Stimulated activated CD4-positive, alpha-beta T cell treated with anti-CD3 and anti-CD28 coated beads, Interleukin-4, amount 100 ng/mL, for 48 hours (primary cell): ENCODE measurements around the gene HYAL3.
A peak's percentile ranks its signal among the peaks of the same experiment; 100 is the strongest.

Experiments
- DNase-seq, 2 donors: peaks; one replicate each; pipeline ENCODE4 v3.0.0-alpha.2; 2020; ENCODE audit warnings: low read depth in 2 of 2

Gene HYAL3

DNA sequence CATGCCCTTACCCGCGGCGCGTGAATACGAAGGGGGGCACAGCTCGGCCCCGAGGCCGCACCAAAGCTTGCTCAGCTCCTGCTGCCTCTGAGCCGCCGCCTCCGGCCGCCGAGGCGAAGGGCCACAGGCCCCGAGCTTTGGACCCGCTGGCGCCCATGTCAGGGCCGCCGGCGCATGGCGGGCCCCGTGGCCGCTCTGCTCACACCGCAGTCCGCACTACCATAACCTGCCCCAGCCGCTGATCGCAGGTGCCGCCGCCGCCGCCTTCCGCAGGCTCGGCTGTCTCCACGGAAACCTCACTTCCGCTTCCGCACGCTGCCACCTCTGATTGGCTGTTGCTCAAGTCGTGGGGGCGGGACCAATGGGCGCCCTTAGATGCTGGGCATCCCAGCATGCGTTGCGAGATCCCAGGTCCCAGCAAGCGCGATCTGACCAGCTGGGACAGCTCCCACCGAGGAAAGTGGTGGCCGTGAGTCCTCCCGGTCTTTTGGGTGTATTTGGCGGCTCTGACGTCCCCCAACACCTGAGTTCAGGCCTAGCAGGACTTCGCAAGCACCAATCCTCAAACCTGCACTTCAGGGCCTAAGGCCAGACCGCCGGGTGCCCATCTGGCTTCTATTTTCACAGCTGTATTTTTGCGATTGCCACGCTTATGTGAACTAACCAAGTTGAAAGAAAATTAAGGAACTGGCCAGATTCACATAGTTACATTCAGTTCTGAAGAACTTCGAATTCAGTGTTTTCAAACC, 28.9 kb upstream of the HYAL3 start, which contains the start of gene TUSC2:
Gene TUSC2, minus strand, starts transcription at position 281 of the 749 bp plus-strand sequence. Its CDS starts 124 bp downstream, at position 157.
- DNase-seq, result peak; percentile 93 to 94

DNA sequence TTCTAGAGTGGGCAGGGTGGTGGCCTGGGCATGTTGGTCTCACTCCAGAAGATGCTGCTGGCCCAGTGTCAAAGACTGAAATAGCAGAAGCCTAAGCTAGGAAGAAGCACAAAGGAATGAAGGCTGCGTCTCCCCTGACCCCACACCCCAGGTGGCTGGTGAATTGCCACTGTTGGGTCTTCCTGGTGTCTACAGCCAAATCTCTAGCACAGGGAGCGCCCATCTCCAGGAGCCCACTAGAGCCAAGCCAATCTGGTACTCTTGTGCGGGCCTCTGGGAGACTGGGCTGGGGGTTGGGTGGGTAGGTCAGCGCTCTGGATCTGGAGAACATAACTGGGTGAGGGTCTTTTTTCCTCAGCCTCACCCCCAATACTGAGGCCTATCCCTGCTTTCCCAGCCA, 27.9 kb upstream of the HYAL3 start:
- DNase-seq, result no peak

DNA sequence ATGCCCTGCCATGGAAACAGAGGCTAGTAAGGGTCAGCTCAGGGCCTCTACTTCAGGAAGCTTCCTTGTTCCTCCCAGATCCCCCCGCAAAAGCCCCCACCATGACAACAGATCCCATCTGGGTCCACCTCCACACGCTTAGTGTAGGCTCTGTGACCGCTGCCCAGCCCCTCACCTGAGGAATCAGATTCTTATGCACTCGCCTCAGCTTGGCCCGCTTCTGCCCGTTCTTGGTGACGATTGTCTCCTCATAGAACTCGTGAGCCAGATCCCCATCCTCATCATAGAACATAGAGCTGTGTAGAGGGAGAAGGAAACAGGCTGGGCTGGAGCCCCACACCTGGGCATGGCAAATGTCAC, 27.0 kb upstream of the HYAL3 start:
- DNase-seq, result no peak

DNA sequence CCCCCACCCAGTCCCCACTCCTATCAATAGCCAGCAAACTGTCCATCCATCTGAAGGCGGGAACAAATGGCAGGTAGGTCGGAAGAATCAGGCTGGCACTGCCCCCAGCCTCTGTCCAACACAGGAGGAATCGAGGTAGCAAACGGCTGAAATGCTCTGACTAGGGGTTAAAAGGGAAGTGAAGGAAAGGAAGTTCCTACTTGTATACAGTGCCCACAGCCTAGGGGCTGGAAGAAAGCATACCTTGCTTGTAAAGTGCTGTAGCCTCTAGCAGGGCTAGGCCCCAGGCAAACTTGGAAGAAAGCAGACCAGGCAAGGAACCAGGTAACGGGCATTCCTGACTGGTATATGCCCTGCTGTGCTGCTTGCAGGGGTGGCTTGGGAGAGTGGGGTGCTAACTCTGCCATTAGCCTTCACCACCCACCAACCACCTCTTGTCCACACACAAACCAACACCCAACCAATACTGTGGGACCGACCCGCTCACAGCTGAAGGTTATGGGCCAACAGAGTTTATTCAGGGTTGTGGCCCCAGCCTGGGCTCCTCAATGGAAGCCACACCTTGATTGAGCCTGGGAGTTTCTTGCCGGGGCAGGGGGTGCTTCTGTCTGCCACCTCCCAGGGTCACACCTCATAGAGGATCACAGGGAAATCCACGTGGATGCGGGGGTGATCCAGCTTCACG, 26.4 kb upstream of the HYAL3 start:
- DNase-seq, result no peak

DNA sequence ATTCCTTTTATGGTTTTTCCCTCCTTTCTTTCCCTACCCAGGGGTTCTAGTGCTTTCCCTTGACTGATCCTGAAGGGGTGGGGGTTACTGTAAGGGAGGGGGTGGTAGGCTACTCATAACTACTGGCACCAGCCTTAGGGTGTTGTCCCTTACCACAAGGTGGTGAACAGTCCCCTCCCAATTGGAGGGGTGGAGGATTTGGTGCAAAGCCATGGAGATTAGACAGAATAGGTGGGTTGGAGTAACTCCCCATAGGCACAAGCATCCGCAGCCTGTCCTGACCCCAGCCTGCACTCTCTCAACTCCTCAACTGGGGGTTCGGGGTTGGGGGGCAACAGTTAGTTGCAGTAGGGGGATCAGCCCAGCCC, 25.9 kb upstream of the HYAL3 start:
- no peak for DNase-seq

DNA sequence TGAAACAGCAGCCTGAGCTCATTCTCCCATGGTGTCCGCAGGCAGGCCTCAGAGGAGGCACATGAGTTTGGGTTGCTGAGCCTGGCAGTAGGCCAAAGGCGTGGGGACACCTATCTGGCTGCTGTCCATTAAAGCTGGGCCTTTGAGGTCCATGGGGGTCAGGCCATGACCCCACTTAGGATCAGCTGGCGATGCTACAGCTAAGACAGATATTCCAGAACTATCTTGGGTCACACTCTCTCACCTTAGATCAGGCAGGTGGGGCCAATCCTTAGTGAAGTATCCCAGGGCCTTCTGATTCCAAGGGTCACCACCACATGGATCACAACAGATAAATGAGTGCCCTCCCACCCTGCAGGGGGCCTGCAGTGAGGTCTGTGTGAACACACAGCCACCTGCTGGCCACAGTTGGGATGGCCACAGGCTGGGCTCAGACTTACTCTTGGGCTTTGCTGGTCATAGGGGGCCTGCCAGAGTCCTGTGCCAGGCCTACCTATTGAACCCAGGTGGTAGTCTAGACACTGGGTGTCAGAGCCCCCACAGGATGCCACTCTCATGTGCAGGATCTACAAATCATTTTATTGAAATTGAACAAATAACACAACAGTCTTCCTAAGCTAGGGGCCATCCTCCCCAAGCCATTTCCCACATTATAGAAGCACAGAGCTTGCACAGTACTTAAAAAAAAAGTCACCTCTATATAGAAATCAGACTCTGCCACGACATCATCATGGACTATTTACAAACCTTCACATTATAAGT, 25.3 kb upstream of the HYAL3 start:
- DNase-seq, result peak; percentile 52 to 57

DNA sequence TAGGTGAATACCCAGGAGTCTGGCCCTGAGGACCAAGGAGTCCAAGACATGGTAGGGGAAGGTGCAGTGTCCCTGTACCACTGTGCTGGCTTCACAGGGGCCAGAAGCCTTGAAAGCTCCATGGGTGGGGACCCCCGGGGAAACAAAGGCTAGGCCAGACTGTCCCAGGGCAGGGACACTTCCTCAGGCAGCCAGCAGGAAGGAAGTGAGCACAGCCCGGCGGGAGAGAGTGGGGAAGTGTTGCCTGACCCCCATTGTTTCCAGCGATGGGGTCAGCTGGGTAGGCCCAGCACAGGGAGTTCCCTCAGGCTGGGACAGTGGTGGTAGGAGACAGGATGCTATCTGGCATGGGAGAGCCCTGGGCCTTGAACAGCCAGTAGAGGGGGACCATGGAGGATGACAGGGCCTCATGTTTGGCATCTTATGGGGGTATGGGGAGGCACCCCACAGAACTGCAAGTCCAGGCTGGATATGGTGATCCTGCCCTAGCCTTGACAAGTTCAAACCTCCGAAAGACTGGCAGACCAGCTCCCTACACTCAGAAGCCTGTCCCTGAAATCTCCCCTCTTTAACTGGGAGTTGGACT, 24.5 kb upstream of the HYAL3 start:
- DNase-seq, result no peak

DNA sequence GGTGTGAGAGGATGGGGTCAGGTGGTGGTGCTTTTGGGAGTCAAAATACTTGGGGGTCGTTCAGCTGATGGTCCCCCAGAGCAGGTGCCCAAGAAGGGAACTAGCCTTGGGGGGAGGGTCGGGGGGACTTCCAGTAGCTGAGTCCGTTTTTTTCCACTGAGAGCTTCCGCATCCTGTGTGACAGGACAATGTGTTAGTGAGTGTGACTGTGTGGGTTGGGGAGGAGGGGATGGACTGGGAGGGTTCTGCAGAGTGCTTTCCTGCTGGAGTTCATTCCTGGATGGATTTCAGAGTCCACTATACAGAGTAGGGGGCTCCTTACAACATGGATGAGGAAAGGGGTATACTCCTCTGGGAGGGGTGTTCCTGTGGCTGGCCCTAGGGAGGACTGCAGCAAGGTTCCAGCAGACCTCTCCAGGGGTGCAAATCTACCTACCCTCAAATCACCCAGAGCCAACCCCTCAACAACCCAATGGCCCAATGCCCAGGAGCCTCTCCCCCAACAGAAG, 23.9 kb upstream of the HYAL3 start:
- DNase-seq, result no peak

DNA sequence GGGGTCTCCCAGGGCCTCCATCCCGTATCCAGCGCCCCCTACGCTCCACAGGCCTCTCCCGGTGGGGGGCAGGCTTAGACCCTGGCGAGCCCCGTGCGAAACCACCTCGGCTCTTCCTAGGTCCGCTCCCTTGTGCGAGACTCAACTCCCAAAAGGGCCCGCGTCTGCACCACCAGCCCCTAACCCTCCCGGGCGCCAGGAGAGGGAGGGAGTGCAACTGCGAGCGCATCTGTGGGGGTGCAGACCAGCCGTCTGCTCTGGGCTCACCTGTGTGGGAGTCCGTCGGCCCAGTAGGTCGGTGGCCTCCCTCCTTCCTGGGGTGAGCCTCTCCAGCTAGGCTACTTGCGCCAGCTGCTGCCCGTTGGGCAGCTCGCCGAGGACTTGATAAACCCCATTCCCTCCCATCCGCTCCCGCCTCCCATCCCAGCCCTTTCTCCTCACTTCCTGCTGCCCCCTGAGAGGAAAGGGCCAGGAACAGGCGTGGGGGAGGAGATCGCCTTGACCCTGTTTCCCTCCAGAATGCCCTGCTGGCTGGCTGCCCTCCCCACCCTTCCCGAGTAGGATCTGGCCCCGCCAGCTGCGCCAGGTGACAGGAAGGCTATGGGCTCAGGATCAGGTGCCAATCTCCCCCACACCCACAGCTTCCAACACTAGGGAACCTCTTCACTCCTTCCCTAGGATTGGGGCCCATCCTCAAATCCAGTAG, 23.3 kb upstream of the HYAL3 start, which contains the start of gene HYAL2:
Gene HYAL2, minus strand, starts transcription at position 360 of the 706 bp plus-strand sequence. CDS start 2,256 bp downstream, outside the sequence.
- DNase-seq, result no peak

DNA sequence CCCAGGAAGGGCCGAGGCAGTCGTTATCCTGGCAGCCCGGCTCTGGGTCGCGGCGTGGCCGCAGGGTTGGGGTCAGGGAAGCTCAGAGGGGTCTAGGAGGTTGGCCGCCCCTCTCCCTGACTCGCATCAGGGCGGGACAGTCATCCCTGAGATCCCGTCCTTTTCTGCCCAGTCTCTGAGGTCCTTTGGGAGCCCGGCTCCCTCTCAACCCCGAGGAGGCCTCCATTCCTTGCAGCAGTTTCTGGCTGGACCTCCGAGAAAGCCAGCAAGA, 22.8 kb upstream of the HYAL3 start:
- DNase-seq, result no peak

DNA sequence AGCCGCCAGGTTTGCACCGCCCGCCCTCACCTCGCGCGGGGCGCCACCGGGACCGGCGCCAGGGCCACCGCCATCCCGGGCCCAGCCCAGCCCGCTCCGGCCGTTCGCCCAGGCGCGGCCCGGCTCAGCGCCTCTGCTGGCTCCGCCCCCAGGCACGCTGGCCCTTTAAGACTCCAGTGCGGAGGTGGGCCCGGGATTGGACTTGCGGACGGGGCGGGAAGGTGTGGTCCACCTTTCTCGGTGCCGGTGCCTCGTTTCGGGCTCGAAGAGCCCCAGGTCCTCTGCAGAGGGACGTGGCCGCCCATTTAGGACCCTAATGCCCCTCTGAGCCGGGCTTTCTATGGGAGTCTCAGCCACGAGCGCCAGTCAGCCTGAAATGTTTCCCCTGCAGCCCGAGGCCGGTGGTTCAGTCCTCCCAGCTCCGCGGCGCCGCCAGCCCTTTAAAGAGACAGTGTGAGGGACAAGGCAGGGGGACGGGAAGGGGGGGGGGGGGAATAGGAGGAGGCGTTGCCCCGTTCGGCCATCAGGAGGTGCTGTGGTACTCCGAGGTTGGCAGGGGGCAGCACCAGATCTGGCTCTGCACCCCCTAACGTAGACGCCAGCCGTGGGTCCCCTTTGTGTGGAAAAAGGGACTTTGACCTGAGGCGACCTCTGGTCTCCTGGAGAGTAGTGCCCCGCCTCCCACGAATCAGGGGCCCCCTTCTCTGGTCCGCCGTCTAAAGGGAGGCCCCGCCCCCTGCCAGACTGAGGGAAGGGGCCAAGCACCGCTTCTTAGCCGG, 22.3 kb upstream of the HYAL3 start:
- DNase-seq, result peak; percentile 75 to 84

DNA sequence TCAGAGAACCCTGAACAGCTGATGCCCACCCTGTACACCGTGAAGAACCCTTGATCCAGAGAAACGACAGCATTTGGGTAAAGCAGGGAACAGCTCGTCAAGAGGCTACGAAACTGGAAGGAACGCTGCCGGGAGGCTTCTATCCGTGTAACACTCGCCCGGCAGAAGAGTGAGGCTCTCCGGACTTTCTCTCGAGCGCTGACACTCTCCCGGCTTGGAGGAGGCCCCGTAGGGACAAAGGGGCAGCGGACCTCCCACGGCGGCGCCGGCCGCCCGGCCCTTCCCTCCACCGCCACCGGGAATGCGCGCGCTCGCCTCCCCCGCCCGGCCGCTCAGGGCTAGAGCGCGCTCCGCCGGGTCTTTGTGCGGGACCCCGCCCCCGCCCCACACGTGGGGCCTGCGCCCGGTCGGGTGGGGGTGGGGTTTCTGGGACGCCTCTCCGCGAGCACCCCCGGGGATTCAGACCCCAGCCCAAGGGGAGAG, 21.7 kb upstream of the HYAL3 start:
- DNase-seq, result peak in 1 of 2 donors; percentile 62

DNA sequence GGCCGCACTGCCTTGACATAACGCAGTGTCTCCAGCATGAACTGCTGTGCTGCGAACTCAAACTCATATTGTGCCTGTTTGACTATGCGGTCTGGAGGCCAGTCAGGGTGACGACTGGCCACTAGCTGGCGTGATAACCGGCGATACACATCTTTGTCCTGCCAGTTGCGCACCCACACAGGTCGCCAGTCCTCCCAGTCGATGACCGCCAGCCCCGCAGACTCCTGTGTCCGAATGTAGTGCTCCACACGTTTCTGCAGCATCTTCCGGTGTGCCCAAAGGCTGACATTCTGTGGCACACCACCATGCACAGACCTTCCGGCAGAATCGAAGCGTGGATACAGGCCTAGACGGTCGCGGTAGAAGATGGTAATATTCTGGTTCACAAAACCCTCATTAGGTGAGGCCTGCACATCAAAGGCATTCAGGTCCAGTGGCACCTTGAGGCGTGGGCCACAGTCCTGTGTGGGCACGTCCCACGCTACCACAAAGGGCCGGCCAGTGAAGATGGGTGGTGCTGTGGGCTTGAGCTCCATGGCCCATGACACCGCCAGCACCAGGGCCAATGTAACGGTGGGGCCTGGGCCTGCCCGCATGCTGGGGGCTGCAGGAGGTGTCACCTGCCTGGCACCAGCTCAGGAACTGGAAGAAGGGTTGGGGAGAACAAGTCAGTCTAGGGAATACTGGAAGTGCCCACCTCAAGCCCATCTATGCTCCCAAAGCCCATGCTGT, 20.9 kb upstream of the HYAL3 start:
- no peak for DNase-seq

DNA sequence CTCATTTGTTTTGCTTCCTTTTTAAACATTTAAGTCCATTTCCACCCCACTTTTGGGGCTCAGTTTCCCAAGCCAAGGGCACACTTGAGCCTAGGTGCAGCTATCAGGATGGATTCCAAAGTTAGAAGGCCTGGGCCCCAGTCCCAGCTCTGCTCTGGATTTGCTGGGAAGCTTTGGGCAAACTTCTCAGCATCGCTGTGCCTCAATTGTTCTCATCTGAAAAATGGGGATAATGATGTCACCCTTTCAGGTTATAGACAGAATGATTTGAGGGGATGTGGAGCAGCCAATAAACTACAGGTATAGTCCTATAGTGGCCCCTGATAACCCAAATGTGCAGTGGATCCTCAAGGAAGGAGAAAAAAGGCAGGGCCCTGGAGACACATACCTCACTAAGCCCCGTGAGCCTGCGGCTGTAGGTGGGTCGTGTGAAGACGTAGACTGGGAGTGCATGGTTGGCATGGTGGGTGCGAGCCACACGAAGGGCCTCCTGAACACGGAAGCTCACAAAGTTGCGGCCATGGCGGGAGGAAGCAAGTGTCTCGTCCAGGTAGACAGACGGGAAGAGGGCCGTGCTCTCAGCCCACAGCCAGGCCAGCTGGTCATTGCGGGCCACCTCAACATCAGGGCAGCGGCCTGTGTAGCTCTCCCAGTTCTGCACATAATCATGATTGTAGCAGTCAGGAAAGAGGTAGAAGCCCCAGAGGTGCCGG, 20.1 kb upstream of the HYAL3 start:
- no peak for DNase-seq

DNA sequence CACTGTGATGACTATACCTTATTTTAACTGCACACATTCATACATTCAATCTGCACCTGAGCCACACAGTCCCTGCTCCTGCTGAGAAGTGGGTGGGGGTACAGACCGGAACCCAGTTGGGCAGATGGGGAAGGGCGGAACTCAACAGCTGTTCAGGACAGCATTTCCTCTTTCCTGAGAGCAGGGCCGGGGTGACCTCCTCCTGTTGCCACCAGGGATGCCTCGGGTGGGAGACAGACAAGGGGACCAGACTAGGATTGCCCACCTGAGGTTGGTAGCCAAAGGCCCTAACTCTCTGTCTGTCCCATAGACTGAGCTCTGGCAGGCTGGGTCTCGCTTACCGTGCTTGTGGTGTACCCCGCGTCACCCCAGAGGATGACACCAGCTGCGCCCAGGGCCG, 19.4 kb upstream of the HYAL3 start:
- DNase-seq, result no peak

DNA sequence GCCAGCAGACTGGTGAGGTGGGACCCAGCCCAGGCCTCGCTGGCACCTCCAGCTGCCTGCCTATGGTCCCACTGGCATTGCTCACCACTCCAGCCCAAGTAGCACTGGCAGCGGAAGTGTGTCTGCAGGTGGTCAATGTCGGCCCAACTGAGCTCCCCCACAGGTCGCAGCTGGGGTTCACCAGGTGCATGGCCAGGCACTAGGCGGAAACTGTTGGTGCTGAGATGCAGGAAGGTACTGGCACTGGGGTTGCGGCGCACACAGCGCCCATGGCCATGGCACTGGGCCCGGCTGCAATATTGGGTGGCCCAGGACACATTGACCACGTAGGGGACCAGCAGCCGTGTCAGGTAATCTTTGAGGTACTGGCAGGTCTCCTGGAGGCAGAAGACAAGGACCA, 19.0 kb upstream of the HYAL3 start:
- no peak for DNase-seq

DNA sequence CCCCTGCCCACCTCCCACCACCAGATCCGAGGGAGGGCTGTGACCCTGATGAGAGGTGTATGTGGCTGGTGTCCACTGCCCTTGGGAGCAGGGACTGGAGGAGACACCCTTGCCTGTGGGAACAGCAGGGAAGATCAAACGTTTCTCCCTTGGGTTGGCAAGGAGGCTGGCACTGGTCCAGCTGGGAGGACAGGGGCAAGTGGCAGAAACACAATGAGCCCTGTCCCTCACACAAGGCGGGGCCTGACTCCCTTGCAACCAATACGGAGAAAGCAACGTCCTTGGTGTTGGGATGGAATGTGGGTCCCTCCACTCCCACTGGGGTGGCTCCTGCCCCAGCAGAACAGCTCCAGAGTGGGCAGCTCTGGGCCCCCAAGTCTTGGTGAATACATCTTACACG, 18.1 kb upstream of the HYAL3 start:
- DNase-seq, result no peak

DNA sequence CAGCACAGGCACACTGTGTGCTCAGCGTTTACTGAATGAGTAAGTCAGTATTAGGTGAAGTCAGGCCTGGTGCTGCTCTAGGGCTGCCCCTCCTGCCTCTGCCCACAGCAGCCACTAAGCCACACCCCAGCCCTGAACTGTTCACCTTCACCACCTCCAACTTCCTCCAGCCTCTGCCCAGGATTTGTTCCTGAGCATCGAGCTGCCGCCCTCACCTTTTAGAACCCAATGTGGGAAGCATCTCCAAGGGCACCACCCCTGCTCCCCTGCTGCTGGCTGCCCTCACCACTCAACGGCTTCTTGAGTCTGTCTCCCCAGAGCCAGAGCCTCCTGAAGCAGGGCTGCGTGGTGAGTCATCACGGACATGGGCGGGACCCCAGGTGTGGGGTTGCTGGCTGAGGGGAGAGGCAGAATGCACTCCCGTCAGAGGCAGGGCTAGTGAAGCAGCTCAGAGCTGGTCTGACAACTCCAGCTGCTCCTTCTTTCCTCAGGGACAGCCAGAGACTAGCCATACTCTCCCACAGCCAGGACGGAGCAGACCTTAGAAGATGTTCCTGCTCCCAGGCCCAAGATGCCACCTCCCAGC, 17.5 kb upstream of the HYAL3 start:
- no peak for DNase-seq

DNA sequence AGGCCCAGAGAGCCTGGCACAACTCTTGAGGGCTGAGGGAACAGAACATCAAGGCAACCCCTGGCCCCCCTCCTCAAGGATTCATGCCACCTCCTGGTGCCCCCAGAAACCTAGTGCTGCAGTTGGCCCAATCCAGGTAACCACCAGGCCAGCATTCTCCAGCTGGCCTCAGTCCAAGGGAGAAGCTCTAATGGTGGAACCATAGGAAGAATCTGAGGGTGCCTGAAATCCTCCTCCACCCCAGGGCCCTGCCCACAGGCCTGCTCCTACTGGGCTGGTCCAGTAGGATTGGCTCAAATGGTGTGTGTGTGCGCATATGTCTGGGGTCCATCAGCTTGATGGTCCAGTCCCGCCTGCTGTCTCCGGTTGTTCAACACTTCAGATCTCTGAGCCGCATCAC, 15.6 kb upstream of the HYAL3 start:
- no peak for DNase-seq
